ENCODE measurements around the gene SLC14A1. TPM values are rescaled to one million over a fixed set of nuclear protein-coding genes. Genes with fewer than 3 reads are reported as not detected.

The SLC14A1 gene
- total RNA-seq, 2 donors from 2014 or later, result 0.32 to 0.52 TPM

DNA sequence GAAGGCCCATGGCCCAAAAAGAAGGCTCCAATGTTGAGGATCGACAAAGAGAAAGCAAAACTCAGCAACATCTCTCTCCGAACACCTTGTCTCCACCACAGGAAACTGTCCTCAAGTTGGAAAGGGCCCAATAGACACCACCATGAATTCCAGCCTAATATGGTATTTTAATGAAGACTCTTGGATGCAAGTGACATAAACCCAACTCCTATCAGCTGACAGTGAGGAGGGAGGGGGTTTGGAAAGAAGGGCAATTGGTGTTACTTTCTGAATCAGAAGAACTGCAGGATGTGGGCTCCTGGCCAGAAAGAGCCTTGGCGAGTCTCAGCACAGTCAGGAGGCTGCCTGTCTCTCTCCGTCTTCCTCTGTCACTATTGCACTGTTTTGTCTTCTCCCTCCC, 61.2 kb downstream of the SLC14A1 start:
- Histone ChIP-seq H3K27me3 (no peaks in the 10 kb centered on the region), H3K9me3 (no peaks in the 10 kb centered on the region), H3K4me1 (no peaks in the 10 kb centered on the region), H3K36me3 (no peaks in the 10 kb centered on the region), H3K27ac (no peak overlapping the region), H3K4me3 (no peak overlapping the region), H3K9ac (ENCODE audit: low read depth in 2 of 2, low read length in 2 of 2) (no peak overlapping the region)
- TF ChIP-seq, protein P1, sequence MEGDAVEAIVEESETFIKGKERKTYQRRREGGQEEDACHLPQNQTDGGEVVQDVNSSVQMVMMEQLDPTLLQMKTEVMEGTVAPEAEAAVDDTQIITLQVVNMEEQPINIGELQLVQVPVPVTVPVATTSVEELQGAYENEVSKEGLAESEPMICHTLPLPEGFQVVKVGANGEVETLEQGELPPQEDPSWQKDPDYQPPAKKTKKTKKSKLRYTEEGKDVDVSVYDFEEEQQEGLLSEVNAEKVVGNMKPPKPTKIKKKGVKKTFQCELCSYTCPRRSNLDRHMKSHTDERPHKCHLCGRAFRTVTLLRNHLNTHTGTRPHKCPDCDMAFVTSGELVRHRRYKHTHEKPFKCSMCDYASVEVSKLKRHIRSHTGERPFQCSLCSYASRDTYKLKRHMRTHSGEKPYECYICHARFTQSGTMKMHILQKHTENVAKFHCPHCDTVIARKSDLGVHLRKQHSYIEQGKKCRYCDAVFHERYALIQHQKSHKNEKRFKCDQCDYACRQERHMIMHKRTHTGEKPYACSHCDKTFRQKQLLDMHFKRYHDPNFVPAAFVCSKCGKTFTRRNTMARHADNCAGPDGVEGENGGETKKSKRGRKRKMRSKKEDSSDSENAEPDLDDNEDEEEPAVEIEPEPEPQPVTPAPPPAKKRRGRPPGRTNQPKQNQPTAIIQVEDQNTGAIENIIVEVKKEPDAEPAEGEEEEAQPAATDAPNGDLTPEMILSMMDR (IDR thresholded peaks at IDR 0.05), result no peak
- intact Hi-C loops (cut with DNase I), result no loop called here
- no peak for DNase-seq

DNA sequence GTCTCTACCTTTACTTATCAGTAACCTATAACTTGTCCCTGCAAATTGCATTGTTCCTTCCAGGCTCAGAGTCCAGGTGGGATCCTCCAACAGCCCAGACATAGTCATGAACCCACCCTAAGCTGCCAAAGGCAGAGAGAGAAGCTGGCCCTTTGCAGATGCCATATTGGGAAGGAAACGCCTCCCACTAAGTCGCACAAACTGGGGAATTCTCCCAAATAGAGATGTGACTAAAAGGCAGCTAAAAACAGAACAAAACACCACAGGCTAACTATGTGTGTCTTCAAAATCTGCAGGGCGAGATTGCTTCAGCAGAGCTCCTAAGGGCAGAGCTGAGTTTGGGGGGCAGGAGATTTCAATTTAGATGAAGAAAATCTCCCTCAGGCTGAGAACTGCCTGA, 63.0 kb downstream of the SLC14A1 start:
- intact Hi-C loops (cut with DNase I), result no loop called here
- DNase-seq, result no peak
- no peaks in the 10 kb centered on the region for H3K36me3 ChIP-seq

DNA sequence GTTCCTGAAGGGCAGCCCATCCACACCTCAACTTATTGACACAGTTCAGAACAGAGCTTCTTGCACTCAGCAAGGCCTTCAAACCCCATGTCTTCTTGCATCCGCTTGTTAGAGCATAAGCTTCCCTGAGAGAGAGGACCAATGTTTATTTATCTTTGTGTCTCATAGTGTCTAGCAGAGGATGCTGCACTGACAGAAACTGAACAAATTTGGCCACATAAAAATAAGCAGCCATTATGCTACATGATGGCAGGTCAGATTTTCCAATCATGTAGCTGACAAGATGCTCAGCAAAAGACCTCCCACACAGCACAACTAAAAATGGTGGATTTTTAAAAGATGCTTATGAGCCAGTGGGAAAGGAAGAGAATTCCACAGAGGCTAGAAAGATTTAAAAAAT, 63.4 kb downstream of the SLC14A1 start:
- Histone ChIP-seq H3K4me3 (no peak overlapping the region), H3K9ac (ENCODE audit: low read depth in 2 of 2, low read length in 2 of 2) (no peak overlapping the region), H3K9me3 (no peaks in the 10 kb centered on the region), H3K4me1 (no peaks in the 10 kb centered on the region), H3K36me3 (no peaks in the 10 kb centered on the region), H3K27ac (no peak overlapping the region), H3K27me3 (no peaks in the 10 kb centered on the region)
- TF ChIP-seq, protein P1 (IDR thresholded peaks at IDR 0.05), result no peak
- intact Hi-C loops (cut with DNase I), result no loop called here
- no peak for DNase-seq

More for the DNA sequence above, 63.0 kb downstream of the SLC14A1 start:
- no peak overlapping the region for H3K9ac ChIP-seq (ENCODE audit: low read depth in 2 of 2, low read length in 2 of 2)
- H3K4me1 ChIP-seq, result no peaks in the 10 kb centered on the region
- TF ChIP-seq, protein P1 (IDR thresholded peaks at IDR 0.05), result no peak
- no peaks in the 10 kb centered on the region for H3K9me3 ChIP-seq
- no peak overlapping the region for H3K4me3 ChIP-seq
- no peak overlapping the region for H3K27ac ChIP-seq
- H3K27me3 ChIP-seq, result no peaks in the 10 kb centered on the region

DNA sequence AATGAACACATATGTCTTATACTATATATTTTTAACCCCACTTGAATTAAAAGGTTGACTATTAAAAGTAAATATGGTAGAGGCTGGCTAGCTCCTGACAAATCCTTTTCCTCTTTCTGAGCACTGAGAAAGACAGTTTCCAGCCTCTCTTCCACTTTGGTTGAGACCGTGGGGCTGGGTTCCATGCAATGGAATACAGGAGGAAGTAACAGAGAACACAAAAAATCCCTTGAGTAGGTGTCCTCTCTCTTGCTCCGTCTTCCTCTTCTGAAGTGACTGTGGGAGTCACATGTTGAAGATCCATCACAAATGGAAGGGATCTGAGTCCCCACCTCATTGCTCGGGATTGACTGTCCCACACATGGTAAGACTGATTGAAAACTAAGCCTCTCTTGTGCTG, 64.9 kb downstream of the SLC14A1 start:
- H3K9ac ChIP-seq (ENCODE audit: low read depth in 2 of 2, low read length in 2 of 2), result no peak overlapping the region
- TF ChIP-seq, protein P1 (IDR thresholded peaks at IDR 0.05), result no peak
- H3K4me1 ChIP-seq, result no peaks in the 10 kb centered on the region
- no peaks in the 10 kb centered on the region for H3K9me3 ChIP-seq
- DNase-seq, result no peak
- no peaks in the 10 kb centered on the region for H3K36me3 ChIP-seq
- H3K27me3 ChIP-seq, result no peaks in the 10 kb centered on the region
- H3K4me3 ChIP-seq, result no peak overlapping the region
- no peak overlapping the region for H3K27ac ChIP-seq
- intact Hi-C loops (cut with DNase I), result no loop called here

DNA sequence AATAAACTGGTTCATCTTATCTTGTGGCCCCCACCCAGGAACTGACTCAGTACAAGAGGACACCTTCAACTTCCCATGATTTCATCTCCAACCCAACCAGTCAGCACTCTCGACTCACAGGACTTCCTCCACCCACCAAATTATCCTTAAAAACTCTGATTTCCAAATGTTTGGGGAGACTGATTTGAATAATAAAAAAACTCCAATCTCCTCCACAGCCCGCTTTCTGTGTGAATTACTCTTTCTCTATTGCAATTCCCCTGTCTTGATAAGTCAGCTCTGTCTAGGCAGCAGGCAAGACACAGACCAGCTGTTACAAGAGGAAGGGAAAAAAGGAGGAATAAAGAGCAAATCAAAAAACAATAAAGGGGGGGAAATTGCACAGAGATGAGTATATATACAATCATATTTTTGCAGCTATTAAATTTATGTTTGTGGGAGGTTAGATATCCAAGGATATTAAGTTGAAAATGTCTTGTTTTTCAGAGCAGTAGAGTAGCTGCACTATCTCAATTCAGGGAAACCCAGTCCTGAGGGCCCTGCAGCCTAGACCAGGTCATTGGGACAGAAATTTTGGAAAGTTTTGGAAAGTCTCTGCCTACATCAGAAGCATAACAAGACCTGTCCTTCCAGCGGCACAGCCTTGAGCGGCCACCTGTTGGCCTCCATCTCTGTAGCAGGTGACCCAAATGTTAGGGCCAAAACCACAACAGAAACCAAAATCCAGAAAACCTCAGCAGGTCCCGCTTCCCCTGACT, 68.7 kb downstream of the SLC14A1 start:
- H3K9me3 ChIP-seq, result no peaks in the 10 kb centered on the region
- H3K9ac ChIP-seq (ENCODE audit: low read depth in 2 of 2, low read length in 2 of 2), result no peak overlapping the region
- intact Hi-C loops (cut with DNase I), result no loop called here
- TF ChIP-seq, protein P1 (IDR thresholded peaks at IDR 0.05), result no peak
- no peak overlapping the region for H3K4me3 ChIP-seq
- no peaks in the 10 kb centered on the region for H3K27me3 ChIP-seq
- no peaks in the 10 kb centered on the region for H3K36me3 ChIP-seq
- H3K4me1 ChIP-seq, result no peaks in the 10 kb centered on the region
- DNase-seq, result no peak
- no peak overlapping the region for H3K27ac ChIP-seq
